ENCODE data around the gene UHRF2.
"Not testable (repeated sequence)": the region's sequence is repeated elsewhere in the genome, so short reads cannot be mapped to it uniquely, and the experiment has no call there.

UHRF2 gene

GRCh38 chr9:6506571-6506970 is 93.6 kb downstream of the UHRF2 start:
- no peak for TF ChIP-seq CTCF (IDR thresholded peaks at IDR 0.05; ENCODE audit: borderline replicate concordance, insufficient read depth, low read depth, low read length)
- no peak overlapping the region for H3K4me3 ChIP-seq (ENCODE audit: low read depth, low read length)

- TF ChIP-seq CTCF (IDR thresholded peaks at IDR 0.05; ENCODE audit: borderline replicate concordance, insufficient read depth, low read depth, low read length), result no peak
- no peak overlapping the region for H3K4me3 ChIP-seq (ENCODE audit: low read depth, low read length)
Measured at GRCh38 chr9:6512085-6512657, 99.2 kb downstream of the UHRF2 start.

GRCh38 chr9:6522263-6522662 is 109.3 kb downstream of the UHRF2 start:
- no peak for TF ChIP-seq CTCF (IDR thresholded peaks at IDR 0.05; ENCODE audit: borderline replicate concordance, insufficient read depth, low read depth, low read length)
- no peak overlapping the region for H3K4me3 ChIP-seq (ENCODE audit: low read depth, low read length)

GRCh38 chr9:6525326-6526045 is 112.5 kb downstream of the UHRF2 start:
- H3K4me3 ChIP-seq (ENCODE audit: low read depth, low read length), result no peak overlapping the region
- no peak for TF ChIP-seq CTCF (IDR thresholded peaks at IDR 0.05; ENCODE audit: borderline replicate concordance, insufficient read depth, low read depth, low read length)

GRCh38 chr9:6535594-6535993 is 122.6 kb downstream of the UHRF2 start:
- no peak overlapping the region for H3K4me3 ChIP-seq (ENCODE audit: low read depth, low read length)
- no peak for TF ChIP-seq CTCF (IDR thresholded peaks at IDR 0.05; ENCODE audit: borderline replicate concordance, insufficient read depth, low read depth, low read length)

- no peak for TF ChIP-seq CTCF (IDR thresholded peaks at IDR 0.05; ENCODE audit: borderline replicate concordance, insufficient read depth, low read depth, low read length)
- no peak overlapping the region for H3K4me3 ChIP-seq (ENCODE audit: low read depth, low read length)
Measured at GRCh38 chr9:6538666-6539071, 125.7 kb downstream of the UHRF2 start.

GRCh38 chr9:6542617-6543016 is 129.6 kb downstream of the UHRF2 start:
- not testable (repeated sequence) for H3K4me3 ChIP-seq (ENCODE audit: low read depth, low read length)

Measured in GM12875 (cell line).